Immature natural killer cell (primary cell): ENCODE results near the gene NOVA2. TPM values are rescaled to one million over a fixed set of nuclear protein-coding genes. Genes with fewer than 3 reads are reported as not detected.

ENCODE experiments used
- DNase-seq, 3 donors: peaks; one replicate each; pipeline ENCODE4 v3.0.0; 2022; ENCODE audit warnings: mixed read lengths in 1 of 3
- H3K27ac Mint-ChIP-seq, 6 donors: one replicate each; pipeline ENCODE4 v1.8.0; 2020; ENCODE audit warnings: mixed read lengths in 6 of 6, mild to moderate bottlenecking in 5 of 6, inconsistent platforms in 4 of 6, moderate library complexity in 3 of 6
- H3K27me3 Mint-ChIP-seq, 3 donors: one replicate each; pipeline ENCODE4 v1.8.0; 2020 to 2021; ENCODE audit warnings: low read depth in 3 of 3, mild to moderate bottlenecking in 3 of 3, mixed read lengths in 3 of 3, moderate library complexity in 3 of 3, inconsistent platforms in 1 of 3
- H3K36me3 Mint-ChIP-seq, 3 donors: one replicate each; pipeline ENCODE4 v1.8.0; 2020; ENCODE audit warnings: mixed read lengths in 3 of 3, inconsistent platforms in 2 of 3, mild to moderate bottlenecking in 2 of 3
- H3K4me1 Mint-ChIP-seq, 2 donors: one replicate each; pipeline ENCODE4 v1.8.0; 2020; ENCODE audit warnings: inconsistent platforms in 2 of 2, mild to moderate bottlenecking in 2 of 2, mixed read lengths in 2 of 2, moderate library complexity in 1 of 2
- H3K4me3 Mint-ChIP-seq, 5 donors: one replicate each; pipeline ENCODE4 v1.8.0; 2020; ENCODE audit warnings: mild to moderate bottlenecking in 5 of 5, mixed read lengths in 5 of 5, inconsistent platforms in 3 of 5, moderate library complexity in 3 of 5
- H3K9me3 Mint-ChIP-seq, 6 donors: one replicate each; pipeline ENCODE4 v1.8.0; 2020; ENCODE audit warnings: mild to moderate bottlenecking in 6 of 6, mixed read lengths in 6 of 6, inconsistent platforms in 4 of 6, moderate library complexity in 3 of 6
- polyA plus RNA-seq, 3 donors: library from polyadenylated mRNA; unstranded; fragments of 300-500 nt; fragmentation: Illumina TruSeq; gene quantifications; one replicate each; pipeline ENCODE4 v1.2.3, GENCODE V29; 2021

Gene NOVA2
- polyA plus RNA-seq, 3 donors from 2014 or later: not detected

DNA sequence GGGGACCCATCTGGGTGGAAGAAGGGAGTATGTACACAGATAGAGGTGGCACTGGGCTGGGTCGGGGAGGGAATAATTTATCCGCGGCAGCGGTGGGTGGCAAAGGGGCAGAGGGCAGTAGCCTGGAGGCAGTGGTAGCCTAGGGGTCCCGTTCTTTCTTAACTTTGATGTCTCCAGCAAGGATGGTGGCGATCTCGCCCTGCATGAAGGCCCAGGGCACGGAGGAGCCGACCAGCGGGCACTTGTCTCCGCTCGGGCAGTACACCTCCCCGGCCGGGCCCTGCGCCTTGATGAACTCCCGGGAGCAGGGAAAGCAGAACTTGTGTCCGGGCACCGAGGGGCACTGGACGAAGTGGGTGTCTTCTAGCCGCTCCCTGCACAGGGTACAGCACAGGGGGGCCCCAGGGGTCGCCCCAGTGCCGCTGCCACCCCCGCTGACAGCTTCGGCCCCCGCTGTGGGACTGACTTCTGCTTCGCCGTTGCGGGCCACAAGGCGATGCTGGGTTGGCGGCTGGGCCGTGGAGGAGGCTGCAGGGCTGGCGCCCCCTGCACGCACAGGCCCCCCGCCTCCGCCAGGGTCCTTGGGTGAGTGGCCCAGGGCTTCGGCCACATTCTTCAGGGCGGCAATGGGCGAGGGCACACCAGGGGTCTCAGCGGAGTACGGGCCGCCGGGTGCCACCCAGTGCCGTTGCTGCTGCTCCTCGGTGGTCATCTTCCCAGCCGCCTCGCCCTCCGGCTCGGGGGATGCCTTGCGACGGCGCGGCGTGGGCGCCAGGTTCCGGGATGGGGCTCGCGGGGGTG, 89.6 kb downstream of the NOVA2 start:
- Mint-ChIP-seq H3K4me3 (peak overlapping the region in 3 of 5 donors; percentile 52 to 82 (median 71)), H3K27me3 (peaks cover 4 to 13% (median 9%) of the 10 kb centered on the region in 3 donors), H3K9me3 (no peaks in the 10 kb centered on the region), H3K36me3 (peaks cover 0 to 4% (median 3%) of the 10 kb centered on the region in 3 donors), H3K4me1 (peaks cover 22 to 27% of the 10 kb centered on the region in 2 donors), H3K27ac (peak overlapping the region in 1 of 6 donors; percentile 46)
- no peak for DNase-seq

Other genes with a start within 250 kb of the NOVA2 start
- gene FBXO46, start 243.0 kb downstream of the NOVA2 start, polyA plus RNA-seq: 10 to 100 TPM in 1 of 3 donors, 1 to 10 TPM in 2; 5.9 to 15.6 (median 7.5) TPM
- gene MEIOSIN, start 240.4 kb downstream of the NOVA2 start, polyA plus RNA-seq: not detected
- gene SIX5, start 204.6 kb downstream of the NOVA2 start, polyA plus RNA-seq: under 1 TPM in 2 of 3 donors, not detected in 1; 0.10 to 0.35 TPM
- gene DMPK, start 191.4 kb downstream of the NOVA2 start, polyA plus RNA-seq: 1 to 10 TPM in 2 of 3 donors, under 1 TPM in 1; 0.34 to 2.7 (median 1.2) TPM
- gene DMWD, start 181.0 kb downstream of the NOVA2 start, polyA plus RNA-seq: 10 to 100 TPM; 20.2 to 43.9 (median 20.7) TPM
- gene RSPH6A, start 158.6 kb downstream of the NOVA2 start, polyA plus RNA-seq: not detected
- gene SYMPK, start 110.7 kb downstream of the NOVA2 start, polyA plus RNA-seq: 10 to 100 TPM in 1 of 3 donors, 1 to 10 TPM in 2; 2.1 to 14.6 (median 5.6) TPM
- gene FOXA3, start 109.5 kb downstream of the NOVA2 start, polyA plus RNA-seq: not detected
- gene IRF2BP1, start 87.7 kb downstream of the NOVA2 start, polyA plus RNA-seq: 1 to 10 TPM; 3.4 to 9.4 (median 7.0) TPM
- under 1 TPM; 0.12 to 0.45 (median 0.13) TPM for gene MYPOP, start 71.3 kb downstream of the NOVA2 start, polyA plus RNA-seq
- gene NANOS2, start 59.1 kb downstream of the NOVA2 start, polyA plus RNA-seq: not detected
- gene CCDC61, start 21.6 kb upstream of the NOVA2 start, polyA plus RNA-seq: 1 to 10 TPM; 5.7 to 9.8 (median 6.1) TPM
- gene PGLYRP1, start 49.2 kb upstream of the NOVA2 start, polyA plus RNA-seq: not detected
- gene IGFL4, start 67.1 kb upstream of the NOVA2 start, polyA plus RNA-seq: not detected
- not detected for gene IGFL3, start 150.8 kb upstream of the NOVA2 start, polyA plus RNA-seq
- gene IGFL2, start 174.4 kb upstream of the NOVA2 start, polyA plus RNA-seq: not detected